Thymus (tissue), 11 donors: ENCODE data around the gene VGLL4. TPM values are rescaled to one million over a fixed set of nuclear protein-coding genes. Genes with fewer than 3 reads are reported as not detected.
A peak's percentile ranks its signal among the peaks of the same experiment; 100 is the strongest.

Experiments
- DNase-seq, 9 donors: peaks; one replicate each; pipeline ENCODE4 v3.0.0-alpha.2; 2013; ENCODE audit warnings: low spot score in 9 of 9, low read depth in 6 of 9, missing footprints in 1 of 9
- H3K27ac ChIP-seq, 2 donors: one replicate each; pipeline ENCODE4 v1.5.1; 2013; ENCODE audit warnings: control low read depth in 1 of 2, low read depth in 1 of 2, low read length in 1 of 2, mild to moderate bottlenecking in 1 of 2, moderate library complexity in 1 of 2
- H3K27me3 ChIP-seq, 2 donors: one replicate each; pipeline ENCODE4 v1.5.1; 2013; ENCODE audit warnings: low read length in 1 of 2; ENCODE audit not compliant: control insufficient read depth in 2 of 2, insufficient read depth in 1 of 2
- H3K36me3 ChIP-seq, 2 donors: one replicate each; pipeline ENCODE4 v1.5.1; 2013; ENCODE audit warnings: low read length in 1 of 2, mild to moderate bottlenecking in 1 of 2, moderate library complexity in 1 of 2; ENCODE audit not compliant: control insufficient read depth in 2 of 2, insufficient read depth in 2 of 2
- H3K4me1 ChIP-seq, 2 donors: one replicate each; pipeline ENCODE4 v1.5.1; 2013; ENCODE audit warnings: low read length in 2 of 2; ENCODE audit not compliant: control insufficient read depth in 2 of 2, insufficient read depth in 2 of 2
- H3K4me3 ChIP-seq, 2 donors: one replicate each; pipeline ENCODE4 v1.5.1; 2013; ENCODE audit warnings: low read length in 2 of 2, control low read depth in 1 of 2, mild to moderate bottlenecking in 1 of 2
- H3K9me3 ChIP-seq, 2 donors: one replicate each; pipeline ENCODE4 v1.5.1; 2013; ENCODE audit warnings: low read length in 1 of 2, mild to moderate bottlenecking in 1 of 2; ENCODE audit not compliant: control insufficient read depth in 2 of 2, insufficient read depth in 1 of 2
- WGBS: extraction: QIAGEN DNeasy Blood & Tissue Kit; methylation state at CpG from one replicate; pipeline ENCODE4 v1.1.7; 2013; 5-methylcytosine and 5-hydroxymethylcytosine counted together
- polyA plus RNA-seq: library from polyadenylated mRNA; stranded (reverse); fragments of 200-250 nt; gene quantifications from one replicate; pipeline ENCODE4 v1.2.3, GENCODE V29; 2013
- total RNA-seq: library from RNA; stranded (reverse); fragments of 120-200 nt; gene quantifications from one replicate; pipeline ENCODE4 v1.2.4, GENCODE V29; 2013
- donor health status: healthy.

VGLL4 gene
- total and polyA plus RNA-seq, 2 donors: 47.0 to 49.2 TPM

DNA sequence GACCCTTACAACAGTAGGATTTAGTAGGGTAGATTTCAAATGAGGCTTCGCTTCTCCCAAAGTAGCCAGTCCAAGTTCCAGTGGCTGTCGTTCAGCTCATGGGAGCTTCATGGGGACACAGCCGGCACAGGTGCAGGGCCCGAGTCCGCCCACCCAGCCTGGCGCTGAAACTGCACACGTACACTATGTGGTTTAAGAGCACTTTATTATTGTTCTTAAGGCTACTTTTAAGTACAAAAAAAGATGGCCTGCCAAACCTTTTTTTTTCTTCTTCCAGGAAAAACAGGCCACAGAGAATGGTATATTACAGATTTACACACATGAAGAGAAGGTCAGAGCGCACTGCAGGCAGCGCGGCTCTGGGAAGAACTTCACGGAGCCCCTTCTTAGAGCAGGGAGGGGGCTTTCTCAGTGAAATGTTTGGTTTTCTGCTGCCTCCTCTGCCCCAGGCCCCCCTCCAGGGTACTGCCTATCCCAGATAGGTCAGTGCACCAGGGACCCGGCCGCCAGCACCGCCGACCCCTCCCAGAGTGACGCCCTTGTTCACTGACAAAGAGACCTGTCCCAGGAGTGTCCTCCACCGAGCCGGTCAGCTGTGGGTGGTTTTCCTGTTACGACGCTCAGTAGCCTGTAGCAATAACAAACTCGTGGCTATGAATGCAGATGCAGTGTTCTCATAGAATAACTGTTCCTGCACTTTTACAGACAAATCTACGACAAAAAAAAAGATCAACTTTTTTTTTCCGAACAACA, 87.7 kb downstream of the VGLL4 start:
- Histone ChIP-seq H3K4me1 (peaks cover 0 to 16% of the 10 kb centered on the region in 2 donors), H3K27me3 (no peaks in the 10 kb centered on the region), H3K27ac (no peak overlapping the region), H3K36me3 (peaks cover 60 to 64% of the 10 kb centered on the region in 2 donors), H3K9me3 (no peaks in the 10 kb centered on the region), H3K4me3 (no peak overlapping the region)
- no peak for DNase-seq
- WGBS: 98% methylated on average over 23 of the region's 23 CpGs

DNA sequence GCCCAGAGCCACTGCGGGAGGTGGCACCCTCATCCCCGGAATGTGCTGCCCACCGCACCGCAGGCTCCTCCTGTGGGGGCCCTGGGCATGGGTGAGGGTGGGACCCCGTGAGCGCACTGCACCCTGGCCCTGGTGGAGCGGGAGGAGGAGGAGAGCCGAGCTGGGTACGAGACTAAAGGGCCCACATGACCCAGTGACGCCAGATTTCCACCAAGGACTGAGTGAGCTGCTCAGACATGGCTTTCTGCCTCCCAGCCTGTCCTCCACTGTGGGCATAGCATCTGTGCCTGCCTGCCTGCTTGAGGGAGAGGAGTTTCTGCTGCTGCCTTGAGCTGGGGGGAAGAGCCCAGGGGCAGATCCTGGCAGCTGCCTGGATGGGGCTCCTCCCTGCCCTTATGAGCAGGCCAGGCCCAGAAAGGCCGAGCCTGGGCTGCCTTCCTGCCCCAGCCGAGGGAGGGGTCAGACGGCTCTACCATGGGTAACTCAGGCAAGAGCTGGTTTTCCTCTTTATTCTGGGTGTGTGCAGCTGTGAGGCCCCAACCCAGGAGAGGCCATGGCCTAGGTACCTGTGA, 88.4 kb downstream of the VGLL4 start:
- H3K4me1 ChIP-seq: peaks cover 0 to 16% of the 10 kb centered on the region in 2 donors
- no peak overlapping the region for H3K4me3 ChIP-seq
- DNase-seq: no peak
- H3K27me3 ChIP-seq: no peaks in the 10 kb centered on the region
- H3K27ac ChIP-seq: no peak overlapping the region
- no peaks in the 10 kb centered on the region for H3K9me3 ChIP-seq
- peaks cover 55 to 57% of the 10 kb centered on the region in 2 donors for H3K36me3 ChIP-seq
- 97% methylated on average over 13 of the region's 13 CpGs for WGBS

DNA sequence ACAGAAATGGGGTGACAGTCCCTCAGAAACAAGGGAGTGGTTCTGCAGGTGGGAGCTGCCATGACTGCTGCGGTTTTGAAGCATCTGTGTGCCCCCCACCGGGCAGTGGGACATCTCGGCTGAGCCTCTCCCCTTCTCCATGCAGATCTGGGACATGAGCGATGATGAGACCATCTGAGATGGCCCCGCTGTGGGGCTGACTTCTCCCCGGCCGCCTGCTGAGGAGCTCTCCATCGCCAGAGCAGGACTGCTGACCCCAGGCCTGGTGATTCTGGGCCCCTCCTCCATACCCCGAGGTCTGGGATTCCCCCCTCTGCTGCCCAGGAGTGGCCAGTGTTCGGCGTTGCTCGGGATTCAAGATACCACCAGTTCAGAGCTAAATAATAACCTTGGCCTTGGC, 89.0 kb downstream of the VGLL4 start:
- Histone ChIP-seq H3K27me3 (no peaks in the 10 kb centered on the region), H3K9me3 (no peaks in the 10 kb centered on the region), H3K4me1 (peaks cover 0 to 15% of the 10 kb centered on the region in 2 donors), H3K4me3 (no peak overlapping the region), H3K36me3 (peaks cover 50 to 55% of the 10 kb centered on the region in 2 donors), H3K27ac (no peak overlapping the region)
- 91% methylated on average over 12 of the region's 12 CpGs for WGBS
- no peak for DNase-seq

DNA sequence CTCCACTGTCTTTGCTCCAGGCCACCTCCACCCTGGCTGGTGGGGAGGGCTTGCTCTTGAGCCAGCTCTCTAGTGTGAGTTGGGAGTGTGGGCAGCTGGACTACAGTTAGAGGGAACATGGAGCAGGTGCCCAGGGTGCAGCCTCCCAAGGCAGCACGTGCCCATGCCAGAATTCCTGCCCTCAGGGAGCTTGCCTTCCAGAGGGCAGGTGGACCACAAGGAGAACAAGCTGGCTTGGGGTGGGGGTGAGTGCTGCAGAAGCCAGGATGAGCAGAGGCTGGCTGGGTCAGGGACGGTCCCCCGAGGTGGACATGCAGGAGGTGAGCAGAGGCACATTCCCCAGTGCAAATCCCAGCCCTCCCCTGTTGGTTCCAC, 89.5 kb downstream of the VGLL4 start:
- H3K36me3 ChIP-seq: peaks cover 46 to 51% of the 10 kb centered on the region in 2 donors
- no peaks in the 10 kb centered on the region for H3K9me3 ChIP-seq
- H3K27me3 ChIP-seq: no peaks in the 10 kb centered on the region
- peaks cover 0 to 11% of the 10 kb centered on the region in 2 donors for H3K4me1 ChIP-seq
- no peak overlapping the region for H3K4me3 ChIP-seq
- WGBS: 98% methylated on average over 3 of the region's 3 CpGs
- DNase-seq: no peak
- H3K27ac ChIP-seq: peak overlapping the region in 1 of 2 donors; percentile 53

DNA sequence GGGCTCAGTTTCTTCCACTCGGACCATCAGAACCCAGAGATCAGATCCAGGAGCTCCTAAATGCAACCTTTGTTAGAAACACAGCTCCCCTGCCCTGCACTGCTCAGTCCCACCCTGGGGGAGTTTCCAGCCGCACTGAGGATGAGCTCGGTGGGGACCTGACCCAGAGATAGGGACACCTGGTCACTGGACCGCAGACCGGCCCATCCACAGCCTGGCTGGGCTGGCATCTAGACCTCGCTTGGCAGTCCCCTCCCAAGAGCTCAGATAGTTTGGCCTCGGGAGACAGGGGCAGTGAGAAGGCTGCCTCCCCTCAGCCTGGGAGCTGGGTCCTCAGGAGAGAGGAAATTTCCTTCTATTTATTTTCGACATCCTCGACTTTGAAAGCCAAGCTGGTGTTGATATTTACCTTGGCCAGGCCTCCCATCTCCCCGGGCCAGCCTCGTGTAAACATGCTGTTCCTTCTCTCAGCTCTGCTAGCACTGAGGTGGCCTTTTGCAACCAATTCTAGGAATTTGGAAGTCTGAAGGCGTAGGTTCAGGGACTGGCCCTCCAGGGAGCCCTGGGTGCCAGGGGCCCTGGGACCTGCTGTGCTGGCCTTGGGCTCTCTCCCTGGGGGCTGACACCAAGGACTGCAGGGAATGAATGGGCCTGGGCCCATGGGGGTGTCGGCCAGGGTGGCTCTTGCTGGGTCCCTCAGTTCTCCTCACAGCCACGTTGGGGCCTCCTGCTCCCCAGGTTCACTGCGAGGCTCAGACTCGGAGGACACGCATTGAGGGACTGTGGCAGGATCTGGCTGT, 90.1 kb downstream of the VGLL4 start:
- H3K4me3 ChIP-seq: no peak overlapping the region
- no peak for DNase-seq
- H3K36me3 ChIP-seq: peaks cover 40 to 45% of the 10 kb centered on the region in 2 donors

DNA sequence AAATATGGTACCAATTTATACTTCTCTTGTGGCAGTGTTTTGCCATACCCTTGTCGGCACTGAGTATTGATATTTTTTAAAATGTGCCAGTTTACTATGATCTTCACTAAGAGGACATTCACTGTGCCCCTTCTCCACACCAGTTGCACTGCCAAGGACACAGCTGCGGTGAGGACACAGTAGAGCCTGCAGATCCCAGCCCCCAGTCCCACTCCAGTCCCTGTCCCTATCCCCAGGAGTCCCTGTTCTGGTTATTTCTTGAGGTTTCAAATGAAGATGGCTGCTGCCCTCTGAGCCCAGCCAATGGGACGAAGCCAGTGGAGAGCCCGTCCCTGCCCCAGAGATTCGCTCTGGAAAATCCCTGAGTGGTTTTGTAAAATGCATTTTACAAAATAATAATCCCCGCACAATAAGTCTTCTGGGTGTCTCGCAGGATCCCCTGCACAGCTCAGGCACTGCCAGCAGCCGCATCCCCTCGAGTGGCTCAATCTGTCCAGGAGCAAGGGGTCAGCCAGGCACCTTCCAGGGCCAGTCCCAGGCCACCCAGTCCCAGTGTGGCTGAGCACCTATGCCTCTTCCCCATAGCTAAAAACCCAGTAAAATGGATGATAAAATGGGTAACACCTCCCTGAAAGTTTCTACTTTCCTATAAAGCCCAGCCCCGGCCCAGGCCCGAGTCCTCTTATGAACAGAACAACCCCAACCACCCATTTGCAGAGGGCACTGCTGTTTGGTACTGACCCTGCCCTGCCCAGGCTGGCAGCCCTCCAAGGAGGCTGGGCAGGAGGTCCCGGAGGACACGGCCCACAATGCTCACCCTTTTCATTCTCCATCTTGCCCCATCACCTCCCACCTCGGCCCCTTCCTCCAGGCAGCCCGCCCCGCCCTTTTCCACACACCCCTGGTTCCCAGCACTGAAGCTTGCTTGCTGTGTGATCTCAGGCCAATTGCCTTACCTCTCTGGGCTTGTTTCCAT, 91.1 kb downstream of the VGLL4 start:
- Histone ChIP-seq H3K27ac (no peak overlapping the region), H3K36me3 (peaks cover 30 to 37% of the 10 kb centered on the region in 2 donors), H3K4me1 (peaks cover 0 to 3% of the 10 kb centered on the region in 2 donors), H3K4me3 (no peak overlapping the region), H3K27me3 (no peaks in the 10 kb centered on the region), H3K9me3 (no peaks in the 10 kb centered on the region)
- WGBS: 98% methylated on average over 16 of the region's 16 CpGs
- DNase-seq: no peak

More for the DNA sequence above, 90.1 kb downstream of the VGLL4 start:
- Histone ChIP-seq H3K4me1 (peaks cover 0 to 7% of the 10 kb centered on the region in 2 donors), H3K9me3 (no peaks in the 10 kb centered on the region), H3K27ac (peak overlapping the region in 1 of 2 donors; percentile 53), H3K27me3 (no peaks in the 10 kb centered on the region)
- WGBS: 89% methylated on average over 17 of the region's 17 CpGs

DNA sequence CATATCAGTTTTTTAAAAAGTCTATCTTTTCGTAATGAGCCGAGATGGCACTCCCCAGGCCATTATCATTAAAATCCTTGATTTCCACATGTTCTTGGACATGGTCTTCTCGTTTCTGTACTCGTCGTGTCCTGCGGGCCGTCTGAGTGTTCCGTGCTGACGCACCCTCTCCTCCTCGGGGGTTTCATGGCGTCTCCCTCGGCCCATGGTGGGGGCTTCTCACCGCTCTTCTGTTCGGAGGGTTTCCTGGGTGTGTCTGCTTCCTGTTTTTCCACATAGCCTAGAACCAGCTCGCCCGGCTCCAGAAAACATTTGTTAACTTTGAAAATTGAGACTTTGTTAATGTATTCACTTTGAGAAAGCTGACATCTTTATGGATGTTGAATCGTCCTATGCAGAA, 92.7 kb downstream of the VGLL4 start:
- Histone ChIP-seq H3K4me3 (no peak overlapping the region), H3K27ac (no peak overlapping the region), H3K4me1 (no peaks in the 10 kb centered on the region), H3K36me3 (peaks cover 16 to 24% of the 10 kb centered on the region in 2 donors), H3K27me3 (no peaks in the 10 kb centered on the region), H3K9me3 (no peaks in the 10 kb centered on the region)
- 96% methylated on average over 17 of the region's 17 CpGs for WGBS
- DNase-seq: no peak

DNA sequence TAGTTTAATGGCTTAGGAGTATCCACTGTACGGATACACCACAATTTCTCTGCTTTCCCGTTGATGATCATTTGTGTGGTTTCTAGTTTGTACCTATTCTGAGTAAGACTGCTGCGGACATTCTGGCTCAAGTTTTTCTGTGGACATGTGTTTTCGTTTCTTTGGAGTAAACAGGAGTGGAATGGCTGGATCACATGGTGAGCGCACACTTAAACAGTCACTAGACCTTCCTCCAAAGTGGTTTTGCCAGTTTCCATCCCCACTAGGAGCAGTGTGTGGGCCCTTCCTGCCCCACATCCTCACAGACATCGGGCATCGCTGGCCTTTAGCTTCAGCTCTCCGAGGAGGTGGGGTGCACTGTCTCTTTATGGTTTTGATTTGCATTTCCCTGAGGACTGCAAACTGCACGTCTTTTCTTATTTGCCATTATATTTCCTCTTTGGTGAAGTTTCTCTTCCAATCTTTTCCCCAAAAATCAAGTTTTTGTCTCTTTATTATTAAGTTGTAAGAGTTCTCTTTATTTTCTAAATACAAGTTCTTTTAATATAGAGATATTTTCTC, 94.1 kb downstream of the VGLL4 start:
- H3K9me3 ChIP-seq: no peaks in the 10 kb centered on the region
- no peak for DNase-seq
- H3K27ac ChIP-seq: peak overlapping the region in 1 of 2 donors; percentile 36
- peaks cover 10 to 12% of the 10 kb centered on the region in 2 donors for H3K36me3 ChIP-seq
- no peak overlapping the region for H3K4me3 ChIP-seq
- H3K4me1 ChIP-seq: peaks cover 0 to 4% of the 10 kb centered on the region in 2 donors
- no peaks in the 10 kb centered on the region for H3K27me3 ChIP-seq
- WGBS: 93% methylated on average over 9 of the region's 9 CpGs
